Ectodermal cell (in vitro differentiated cells): ENCODE measurements around the gene RPTOR.

Experiments
- H3K27ac ChIP-seq: 2 replicates; pipeline ENCODE4 v1.7.0; 2013; ENCODE audit warnings: mild to moderate bottlenecking, low read depth, low read length; ENCODE audit not compliant: insufficient read depth, poor library complexity, severe bottlenecking
- H3K27me3 ChIP-seq: 2 replicates; pipeline ENCODE4 v1.7.0; 2013; ENCODE audit warnings: mild to moderate bottlenecking, low read length; ENCODE audit not compliant: insufficient read depth, control insufficient read depth, poor library complexity, severe bottlenecking
- H3K36me3 ChIP-seq: one replicate; pipeline ENCODE4 v1.7.0; 2013; ENCODE audit warnings: low read length; ENCODE audit not compliant: control insufficient read depth, insufficient read depth
- H3K4me1 ChIP-seq: one replicate; pipeline ENCODE4 v1.7.0; 2013; ENCODE audit warnings: low read length; ENCODE audit not compliant: control insufficient read depth, insufficient read depth
- H3K4me3 ChIP-seq: 2 replicates; pipeline ENCODE4 v1.7.0; 2013; ENCODE audit warnings: low read depth, low read length, control low read depth; ENCODE audit not compliant: insufficient read depth
- H3K9me3 ChIP-seq: 2 replicates; pipeline ENCODE4 v1.7.0; 2013; ENCODE audit warnings: mild to moderate bottlenecking, low read length, moderate library complexity; ENCODE audit not compliant: control insufficient read depth
- WGBS, 2 experiments: methylation state at CpG; one replicate each; pipeline ENCODE4 v1.1.7; 2013; ENCODE audit warnings: missing lambda C conversion rate in 2 of 2; 5-methylcytosine and 5-hydroxymethylcytosine counted together

Gene RPTOR

GRCh38 chr17:80951121-80952090, 406.8 kb downstream of the RPTOR start:
- Histone ChIP-seq H3K4me1 (no peaks in the 10 kb centered on the region), H3K36me3 (no peaks in the 10 kb centered on the region), H3K9me3 (no peaks in the 10 kb centered on the region), H3K4me3 (no peak overlapping the region), H3K27me3 (no peaks in the 10 kb centered on the region), H3K27ac (no peak overlapping the region)
- WGBS, 2 experiments = 95% methylated on average over 38 of the region's 38 CpGs

DNA sequence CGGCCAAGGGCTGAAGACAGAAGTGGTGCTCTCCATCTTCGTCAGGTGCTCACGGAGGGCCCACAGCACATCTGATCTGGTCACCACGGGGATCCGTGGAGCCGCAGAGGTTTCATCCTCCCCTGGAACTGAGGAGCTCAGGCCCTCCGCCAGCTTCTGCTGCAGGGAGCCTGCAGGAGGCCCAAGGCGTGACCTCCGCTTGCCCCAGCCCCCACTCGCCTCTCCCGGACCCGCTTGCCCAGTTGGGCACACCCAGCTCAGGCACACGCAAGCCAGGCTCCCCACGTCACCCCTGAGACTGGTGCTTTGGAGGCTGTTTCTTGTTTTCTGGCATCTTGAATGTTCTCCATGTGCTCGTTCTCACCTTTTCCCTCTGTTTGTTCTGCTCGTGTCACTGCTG, 407.7 kb downstream of the RPTOR start:
- no peak overlapping the region for H3K4me3 ChIP-seq
- 93% methylated on average over 16 of the region's 16 CpGs for WGBS, 2 experiments
- no peaks in the 10 kb centered on the region for H3K27me3 ChIP-seq
- no peak overlapping the region for H3K27ac ChIP-seq
- H3K9me3 ChIP-seq = no peaks in the 10 kb centered on the region
- H3K36me3 ChIP-seq = no peaks in the 10 kb centered on the region
- no peaks in the 10 kb centered on the region for H3K4me1 ChIP-seq

- H3K27ac ChIP-seq = no peak overlapping the region
- 94 to 95% methylated on average over 22 of the region's 22 CpGs for WGBS, 2 experiments
- no peaks in the 10 kb centered on the region for H3K27me3 ChIP-seq
- H3K9me3 ChIP-seq = no peaks in the 10 kb centered on the region
- H3K4me3 ChIP-seq = no peak overlapping the region
- H3K4me1 ChIP-seq = no peaks in the 10 kb centered on the region
- no peaks in the 10 kb centered on the region for H3K36me3 ChIP-seq
Observed at GRCh38 chr17:80953471-80954315, 409.1 kb downstream of the RPTOR start.

GRCh38 chr17:80955078-80955477, 410.4 kb downstream of the RPTOR start:
- peaks cover 4% of the 10 kb centered on the region for H3K4me1 ChIP-seq
- no peaks in the 10 kb centered on the region for H3K9me3 ChIP-seq
- H3K4me3 ChIP-seq = no peak overlapping the region
- no peaks in the 10 kb centered on the region for H3K27me3 ChIP-seq
- H3K27ac ChIP-seq = no peak overlapping the region
- H3K36me3 ChIP-seq = no peaks in the 10 kb centered on the region
- 99% methylated on average over 5 of the region's 5 CpGs for WGBS, 2 experiments

DNA sequence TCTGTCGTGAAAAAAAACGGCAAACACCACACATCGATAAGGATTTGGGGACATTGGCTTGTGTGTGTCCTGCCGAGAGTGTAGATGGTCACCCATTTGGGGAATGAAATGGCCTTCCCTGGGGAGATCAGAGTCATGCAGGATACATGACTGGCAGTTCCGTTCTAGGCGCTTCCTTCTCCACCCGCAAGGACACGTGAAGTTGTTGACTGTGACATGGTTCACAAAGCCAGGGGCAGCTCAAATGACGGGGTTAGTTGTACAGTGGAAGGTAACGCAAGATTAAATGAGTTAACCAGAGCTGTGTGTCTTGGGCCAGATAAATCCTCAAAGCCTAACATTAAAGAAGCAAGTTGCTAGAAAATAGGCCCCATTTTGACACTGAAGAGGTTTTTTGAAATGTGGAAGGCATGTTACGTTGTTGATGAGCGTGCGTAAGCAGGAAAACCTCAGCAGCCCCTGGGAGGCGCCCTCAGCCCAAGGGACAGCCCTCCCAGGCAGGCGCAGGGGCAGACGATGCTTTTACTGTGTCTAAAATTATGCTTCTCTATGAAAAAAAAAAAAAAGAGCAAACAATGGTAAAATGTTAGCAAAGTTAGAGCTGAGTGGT, 411.1 kb downstream of the RPTOR start:
- no peak overlapping the region for H3K4me3 ChIP-seq
- no peaks in the 10 kb centered on the region for H3K36me3 ChIP-seq
- peaks cover 4% of the 10 kb centered on the region for H3K4me1 ChIP-seq
- no peak overlapping the region for H3K27ac ChIP-seq
- no peaks in the 10 kb centered on the region for H3K27me3 ChIP-seq
- 92 to 94% methylated on average over 16 of the region's 16 CpGs for WGBS, 2 experiments
- H3K9me3 ChIP-seq = no peaks in the 10 kb centered on the region

GRCh38 chr17:80956321-80957190, 411.9 kb downstream of the RPTOR start:
- no peaks in the 10 kb centered on the region for H3K27me3 ChIP-seq
- WGBS, 2 experiments = 73 to 74% methylated on average over 27 of the region's 29 CpGs
- no peaks in the 10 kb centered on the region for H3K36me3 ChIP-seq
- no peak overlapping the region for H3K27ac ChIP-seq
- no peak overlapping the region for H3K4me3 ChIP-seq
- H3K4me1 ChIP-seq = peaks cover 4% of the 10 kb centered on the region
- H3K9me3 ChIP-seq = no peaks in the 10 kb centered on the region

DNA sequence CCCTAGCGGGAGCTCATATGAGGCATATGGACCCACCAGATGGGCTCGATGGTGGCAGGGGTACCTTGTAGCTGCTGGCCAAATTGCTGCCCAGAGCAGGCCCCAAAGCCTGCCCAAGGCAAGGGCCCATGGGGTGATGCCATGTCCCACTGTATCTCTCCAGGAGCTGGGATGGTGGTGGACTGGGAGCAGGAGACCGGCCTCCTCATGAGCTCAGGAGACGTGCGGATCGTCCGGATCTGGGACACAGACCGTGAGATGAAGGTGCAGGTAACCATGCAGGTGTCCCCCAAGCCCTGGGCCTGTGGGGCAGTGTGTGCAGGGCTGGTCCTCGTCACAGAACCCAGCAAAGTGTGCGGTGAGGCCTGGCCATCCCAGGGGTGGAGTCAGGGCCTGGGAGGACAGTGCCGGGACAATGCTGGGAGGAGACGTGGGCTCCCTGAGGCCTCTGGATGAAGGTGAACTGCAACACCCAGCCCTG, 412.9 kb downstream of the RPTOR start:
- 93 to 94% methylated on average over 12 of the region's 12 CpGs for WGBS, 2 experiments
- Histone ChIP-seq H3K4me3 (no peak overlapping the region), H3K27ac (no peak overlapping the region), H3K9me3 (no peaks in the 10 kb centered on the region), H3K36me3 (no peaks in the 10 kb centered on the region), H3K27me3 (no peaks in the 10 kb centered on the region), H3K4me1 (peaks cover 4% of the 10 kb centered on the region)

GRCh38 chr17:80959330-80960036, 414.8 kb downstream of the RPTOR start:
- Histone ChIP-seq H3K9me3 (no peaks in the 10 kb centered on the region), H3K27me3 (no peaks in the 10 kb centered on the region), H3K27ac (no peak overlapping the region), H3K4me1 (peaks cover 10% of the 10 kb centered on the region), H3K4me3 (no peak overlapping the region), H3K36me3 (no peaks in the 10 kb centered on the region)
- 92% methylated on average over 23 of the region's 23 CpGs for WGBS, 2 experiments
